GM19467 (cell line): ENCODE data around the gene NAT14.
A peak's percentile ranks its signal among the peaks of the same experiment; 100 is the strongest.

Experiments
- ATAC-seq: cut with Tn5 transposase; IDR thresholded peaks from one replicate; pipeline ENCODE4 v1.9.1; 2021; ENCODE audit warnings: mild to moderate bottlenecking, moderate library complexity; ENCODE audit not compliant: unreplicated experiment

Gene NAT14

GRCh38 chr19:55452749-55453346, 32.1 kb upstream of the NAT14 start:
- ATAC-seq = no peak

GRCh38 chr19:55453511-55454260, 31.3 kb upstream of the NAT14 start:
- no peak for ATAC-seq

DNA sequence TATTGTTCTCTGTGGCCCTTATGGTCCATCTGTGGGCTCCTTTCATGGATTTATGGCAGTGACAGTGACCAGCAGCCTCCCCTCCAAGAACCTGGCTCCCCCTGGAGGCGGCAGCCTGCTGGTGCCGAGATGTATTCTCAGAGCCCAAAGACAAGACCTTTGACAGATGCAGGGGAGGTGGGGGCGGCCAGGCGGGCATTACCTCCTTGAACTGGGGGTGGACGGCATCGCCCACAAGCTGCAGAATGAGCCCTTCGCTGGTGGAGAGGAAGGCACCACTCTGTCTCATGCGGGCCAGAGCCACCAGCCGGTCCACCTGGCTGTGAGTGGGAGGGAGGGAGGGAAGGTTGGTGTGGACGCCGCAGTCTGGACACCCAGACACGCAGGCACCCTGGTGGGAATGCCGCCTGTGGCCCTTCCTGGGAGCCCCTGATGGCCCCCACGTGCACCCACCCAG, 30.2 kb upstream of the NAT14 start:
- no peak for ATAC-seq

GRCh38 chr19:55455576-55456235, 29.3 kb upstream of the NAT14 start:
- no peak for ATAC-seq

GRCh38 chr19:55456347-55456746, 28.6 kb upstream of the NAT14 start:
- no peak for ATAC-seq

DNA sequence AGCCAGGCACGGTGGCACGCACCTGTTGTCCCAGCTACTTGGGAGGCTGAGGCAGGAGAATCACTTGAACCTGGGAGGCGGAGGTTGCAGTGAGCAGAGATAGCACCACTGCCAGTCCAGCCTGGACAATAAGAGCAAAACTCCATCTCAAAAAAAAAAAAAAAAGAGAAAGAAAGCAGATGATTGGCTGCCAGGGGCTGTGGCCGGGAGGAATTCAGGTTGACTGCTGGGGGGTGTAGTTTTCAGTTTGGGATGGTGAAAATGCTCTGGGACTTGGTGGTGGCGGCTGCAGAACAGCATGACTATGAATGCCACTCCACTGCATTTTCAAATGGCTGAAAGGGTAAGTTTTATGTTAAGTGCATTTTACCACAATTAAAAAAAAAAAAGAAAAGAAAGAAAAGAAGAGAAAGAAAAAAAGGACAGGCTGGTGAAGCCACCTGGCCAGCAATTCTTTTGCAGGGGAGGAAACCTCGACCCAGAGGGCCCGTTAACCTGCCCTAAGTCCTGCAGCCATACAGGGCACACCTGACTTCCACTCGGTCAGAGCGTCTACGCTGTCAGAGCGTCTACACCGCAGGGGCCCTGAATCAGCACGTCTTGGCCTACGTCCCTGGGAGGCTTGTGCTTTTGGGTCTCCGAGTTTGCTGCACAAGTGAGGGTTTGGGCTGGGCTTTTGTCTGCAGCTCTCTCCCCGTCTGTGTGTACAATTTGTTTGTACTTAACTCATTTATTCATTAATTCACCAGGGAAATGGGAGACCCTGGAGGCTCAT, 27.1 kb upstream of the NAT14 start:
- no peak for ATAC-seq

GRCh38 chr19:55459551-55459949, 25.4 kb upstream of the NAT14 start:
- ATAC-seq = no peak

- no peak for ATAC-seq
These were observed 24.9 kb upstream of the NAT14 start for GRCh38 chr19:55459950-55460657.

- no peak for ATAC-seq
These were observed 24.2 kb upstream of the NAT14 start for GRCh38 chr19:55460670-55461258.

DNA sequence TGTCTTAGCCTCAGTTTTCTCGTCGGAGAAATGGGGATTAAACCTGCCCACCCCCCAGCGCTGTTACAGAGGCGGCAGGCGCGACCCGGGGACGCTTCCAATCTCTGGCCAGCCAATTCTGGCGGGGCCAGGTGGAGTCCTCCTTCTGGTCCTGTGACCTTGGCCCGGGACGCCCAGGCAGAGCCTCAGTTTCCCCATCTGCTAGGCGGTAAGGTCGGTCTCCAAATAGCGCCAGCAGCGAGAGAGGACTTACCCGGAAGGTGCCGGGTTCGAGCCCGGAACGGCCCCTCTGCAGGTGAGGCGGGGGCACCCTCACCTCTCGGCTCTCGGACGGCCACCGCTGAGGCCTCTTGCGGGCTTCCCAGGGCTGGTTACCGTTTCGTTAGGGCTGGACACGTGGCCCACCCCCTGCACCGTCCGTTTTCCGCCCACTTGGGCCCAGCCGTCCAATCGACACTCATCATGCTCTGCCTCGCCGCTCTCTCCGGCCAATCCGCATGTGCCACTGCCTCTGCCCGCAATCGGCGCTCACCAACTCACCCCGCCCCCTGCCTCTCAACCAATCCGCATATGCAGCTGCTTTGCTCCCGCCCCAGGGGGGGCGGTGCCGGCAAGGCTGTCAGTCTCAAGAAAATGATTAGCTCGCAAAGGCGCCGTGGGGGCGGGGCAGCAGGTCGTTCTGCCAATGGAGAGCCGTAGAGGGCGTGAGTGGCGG, 23.6 kb upstream of the NAT14 start, which contains the start of gene ISOC2:
Gene ISOC2, minus strand, starts transcription at position 384 of the 715 bp plus-strand sequence. CDS start 5,156 bp downstream, outside the sequence.
- ATAC-seq = peak; percentile 89

- ATAC-seq = no peak
These were observed 22.9 kb upstream of the NAT14 start for GRCh38 chr19:55461974-55462626.

DNA sequence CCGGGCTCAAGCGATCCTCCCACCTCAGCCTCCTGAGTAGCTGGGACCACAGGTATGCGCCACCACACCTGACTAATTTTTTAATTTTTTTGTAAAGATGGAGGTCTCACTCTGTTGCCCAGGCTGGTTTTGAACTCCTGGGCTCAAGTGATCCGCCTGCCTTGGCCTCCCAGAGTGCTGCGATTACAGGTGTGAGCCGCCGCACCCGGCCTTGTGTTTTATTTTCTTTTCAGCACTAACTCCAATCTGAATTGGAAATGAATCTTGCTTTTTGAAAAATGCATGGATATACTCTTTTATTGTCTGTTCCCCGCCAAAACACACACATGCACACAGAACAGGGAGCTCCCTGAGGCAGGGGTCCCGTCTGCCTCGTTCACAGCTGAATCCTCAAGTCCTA, 22.3 kb upstream of the NAT14 start:
- no peak for ATAC-seq

GRCh38 chr19:55463583-55464031, 21.4 kb upstream of the NAT14 start:
- ATAC-seq = no peak

GRCh38 chr19:55464039-55464661, 20.8 kb upstream of the NAT14 start:
- ATAC-seq = no peak

DNA sequence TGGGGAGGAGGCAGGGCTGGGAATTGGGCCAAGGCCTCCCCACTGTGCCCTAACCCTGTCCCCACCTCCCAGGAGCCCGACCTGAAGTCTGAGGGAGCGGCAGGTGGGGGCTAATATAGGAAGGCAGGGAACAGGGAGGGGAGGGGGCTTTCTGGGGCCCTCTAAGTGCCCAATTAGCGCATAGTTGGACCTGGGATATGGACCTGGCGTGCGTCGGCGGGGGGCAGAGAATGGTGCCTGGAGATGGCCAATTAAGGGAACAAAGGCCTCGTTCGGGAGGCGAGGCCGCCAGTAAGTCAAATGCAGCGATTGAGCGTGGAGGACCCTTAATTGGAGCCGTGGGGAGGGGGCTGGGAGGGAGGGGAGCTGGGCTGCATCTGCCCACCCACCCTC, 20.3 kb upstream of the NAT14 start, which contains the start of gene C19orf85:
Gene C19orf85, minus strand, starts transcription at position 90 of the 393 bp plus-strand sequence. CDS start 197 bp downstream, outside the sequence.
- no peak for ATAC-seq

DNA sequence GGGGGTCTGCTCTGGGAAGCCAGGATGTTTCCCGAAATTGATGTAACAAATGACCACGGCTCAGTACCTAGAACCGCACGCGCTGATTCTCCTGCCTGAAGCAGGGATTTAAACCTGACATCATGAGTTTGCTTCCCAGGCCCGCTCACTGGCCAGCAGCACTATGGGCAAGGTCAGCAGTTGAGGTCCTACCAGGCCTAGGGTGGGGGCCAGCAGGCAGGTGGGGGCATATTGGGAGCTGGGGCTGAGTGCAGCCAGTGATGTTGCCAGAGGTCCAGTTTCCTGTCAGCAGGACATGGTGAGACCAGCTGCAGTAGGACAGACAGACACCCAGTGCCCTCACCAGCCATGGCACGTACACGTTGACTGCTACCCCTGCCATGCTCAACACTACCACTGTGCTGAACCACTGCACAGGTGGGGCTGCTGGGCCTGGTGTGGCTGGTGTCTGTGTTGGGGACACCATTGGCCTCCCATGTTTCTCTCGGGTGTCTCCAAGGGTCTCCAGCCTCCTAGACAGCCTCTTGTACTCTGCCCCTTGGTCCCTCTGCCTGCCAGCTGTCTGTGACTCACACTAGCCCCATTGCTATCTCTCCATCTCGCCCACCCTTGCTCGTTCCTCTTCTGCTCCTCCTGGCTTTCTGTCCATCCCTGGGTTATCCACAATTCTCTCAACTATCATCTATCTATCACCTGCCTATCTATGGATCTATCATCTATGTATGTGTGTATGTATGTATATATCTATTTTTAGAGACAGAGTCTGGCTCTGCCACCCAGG, 19.3 kb upstream of the NAT14 start:
- ATAC-seq = no peak

DNA sequence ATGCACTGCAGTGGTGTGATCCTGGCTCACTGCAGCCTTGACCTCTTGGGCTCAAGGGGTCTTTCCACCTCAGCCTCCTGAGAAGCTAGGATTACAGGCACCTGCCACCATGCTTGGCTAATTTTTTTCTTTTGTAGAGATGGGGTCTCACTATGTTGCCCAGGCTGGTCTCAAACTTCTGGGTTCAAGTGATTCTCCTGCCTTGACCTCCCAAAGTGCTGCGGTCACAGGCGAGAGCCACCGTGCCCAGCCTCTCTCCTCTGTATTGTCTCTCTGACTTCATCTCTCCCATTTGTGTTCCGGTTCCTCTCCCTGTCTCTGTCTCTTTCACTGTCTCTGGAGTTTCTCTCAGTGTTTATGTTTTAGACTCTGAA, 18.8 kb upstream of the NAT14 start:
- ATAC-seq = no peak
